ENCODE results near the gene CAPZA2. TPM values are rescaled to one million over a fixed set of nuclear protein-coding genes. Genes with fewer than 3 reads are reported as not detected.

The CAPZA2 gene
- total and polyA plus RNA-seq, 2 experiments from 2014 or later: 49.1 to 106 TPM

DNA sequence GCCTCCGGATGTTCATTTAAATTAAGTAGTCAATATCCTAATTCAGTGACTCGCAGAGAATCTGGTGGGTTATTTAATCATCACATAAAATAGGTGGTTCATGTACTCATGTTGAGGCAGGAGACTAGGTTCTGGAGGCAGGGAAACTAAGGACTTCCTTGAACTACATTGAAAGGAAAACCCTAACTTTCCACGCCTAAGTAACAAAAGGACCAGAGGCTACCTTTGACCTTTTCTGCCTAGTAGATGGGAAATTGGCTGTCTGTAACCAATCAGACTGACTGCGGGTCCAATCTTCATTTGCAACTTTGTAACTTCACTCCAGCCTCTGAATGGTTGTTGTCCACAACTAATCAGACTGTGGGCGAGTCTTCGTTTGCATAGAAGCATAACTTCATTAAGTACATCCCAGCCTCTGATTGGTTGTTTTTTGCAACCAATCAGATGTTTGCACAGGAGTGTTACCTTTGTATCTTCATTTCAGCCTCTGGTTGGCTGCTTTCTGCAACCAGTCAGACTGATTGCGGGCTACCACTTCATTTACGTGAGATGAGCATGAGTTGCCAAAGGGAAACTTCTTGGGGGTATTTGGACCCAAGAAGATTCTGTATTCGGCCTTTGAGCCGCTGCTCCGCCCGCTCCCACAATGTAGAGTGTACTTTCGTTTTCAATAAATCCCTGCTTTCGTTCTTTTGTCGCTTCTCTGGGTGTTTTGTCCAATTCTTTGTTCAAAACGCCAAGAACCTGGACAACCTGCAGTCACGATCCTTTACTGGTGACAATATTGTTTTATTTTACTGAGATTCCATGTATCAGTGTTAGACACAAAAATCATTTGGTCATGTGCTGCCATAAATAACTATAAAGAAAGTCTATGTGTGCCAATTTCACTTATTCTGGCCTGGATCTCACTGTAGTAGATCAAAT is 89.2 kb downstream of the CAPZA2 start:
- Mint-ChIP-seq H3K27me3 (ENCODE audit: insufficient read depth, low read depth, poor library complexity) (peaks cover 6% of the 10 kb centered on the region), H3K27ac (no peak overlapping the region), H3K36me3 (ENCODE audit: low read depth) (peaks cover 3% of the 10 kb centered on the region; the same call in 1 of the 3 replicates), H3K4me1 (peaks cover 30% of the 10 kb centered on the region), H3K9me3 (no peaks in the 10 kb centered on the region), H3K4me3 (0 out of 3 replicates have a peak overlapping the region, but pooled peaks have one; percentile 16)
- no peaks in the 10 kb centered on the region for H3K36me3 ChIP-seq (ENCODE audit: insufficient read depth)
- H2AFZ ChIP-seq: no peak overlapping the region
- H3K27ac ChIP-seq (ENCODE audit: low read depth): no peak overlapping the region
- H3F3A ChIP-seq (replicated peaks; ENCODE audit: low read depth): no peaks in the 10 kb centered on the region
- H3K4me3 ChIP-seq: no peak overlapping the region; the same call in 1 of the 2 replicates
- DNase-seq (ENCODE audit: low spot score): no peak
- H3K4me1 ChIP-seq (ENCODE audit: insufficient read depth): peaks cover 29% of the 10 kb centered on the region
- peak overlapping the region; percentile 90 for H3K4me2 ChIP-seq
- no peaks in the 10 kb centered on the region for H4K20me1 ChIP-seq (replicated peaks; ENCODE audit: insufficient read depth)
- no peaks in the 10 kb centered on the region for H3K9me2 ChIP-seq (ENCODE audit: insufficient read depth)
- no peak for TF ChIP-seq ZNF114 (CRISPR knock-in tag; IDR thresholded peaks at IDR 0.05)
- no peaks in the 10 kb centered on the region for H3K27me3 ChIP-seq (ENCODE audit: insufficient read depth)
- no peak for ATAC-seq
- H3K79me2 ChIP-seq (replicated peaks; ENCODE audit: insufficient read depth): peaks cover 19% of the 10 kb centered on the region

DNA sequence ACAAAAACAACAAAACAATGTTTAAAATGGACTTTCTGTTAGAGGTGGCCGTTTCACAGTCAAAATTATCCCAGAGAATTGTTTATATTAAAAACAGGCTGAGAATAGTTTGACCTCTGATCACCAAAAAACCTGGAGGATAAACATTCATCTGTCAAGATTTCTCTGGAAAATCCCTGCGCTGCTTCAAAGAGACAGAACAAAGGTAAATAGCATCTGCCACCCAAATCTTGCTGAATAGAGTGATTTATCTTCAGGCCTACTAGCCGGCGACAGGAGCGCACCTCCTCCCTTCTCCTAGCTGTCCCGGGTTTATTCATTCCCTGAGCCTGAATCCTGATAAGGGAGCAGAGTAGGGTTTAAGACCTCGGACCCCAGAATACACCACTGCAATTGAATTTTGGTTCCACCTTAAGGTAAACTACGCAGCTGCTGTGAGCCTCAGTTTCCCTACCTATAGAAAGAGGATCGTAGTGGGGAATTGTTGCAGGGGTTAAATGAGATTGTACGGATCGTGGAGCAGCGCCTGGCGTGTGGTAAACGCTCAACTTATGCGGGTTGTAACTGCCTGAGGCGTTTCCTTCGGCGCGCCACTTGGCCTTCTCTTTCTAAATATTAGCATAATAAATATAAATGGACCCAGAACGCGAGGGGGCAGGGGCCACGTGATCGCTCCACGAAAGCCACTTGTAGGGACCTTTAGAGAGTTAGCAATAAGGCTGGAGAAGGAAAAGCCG is 90.4 kb downstream of the CAPZA2 start:
- Histone ChIP-seq H3K4me3 (peak overlapping the region; percentile 63), H3K27me3 (ENCODE audit: insufficient read depth) (no peaks in the 10 kb centered on the region), H3K79me2 (replicated peaks; ENCODE audit: insufficient read depth) (peaks cover 31% of the 10 kb centered on the region), H4K20me1 (replicated peaks; ENCODE audit: insufficient read depth) (no peaks in the 10 kb centered on the region), H2AFZ (peak overlapping the region; percentile 97), H3K36me3 (ENCODE audit: insufficient read depth) (no peaks in the 10 kb centered on the region), H3F3A (replicated peaks; ENCODE audit: low read depth) (no peaks in the 10 kb centered on the region), H3K4me2 (peak overlapping the region; percentile 90), H3K4me1 (ENCODE audit: insufficient read depth) (peaks cover 36% of the 10 kb centered on the region), H3K27ac (ENCODE audit: low read depth) (peak overlapping the region; percentile 85; the same call in 1 of the 2 replicates), H3K9me2 (ENCODE audit: insufficient read depth) (no peaks in the 10 kb centered on the region)
- peak; percentile 52 for ATAC-seq
- Mint-ChIP-seq H3K27ac (peak overlapping the region; percentile 89; the same call in 1 of the 2 replicates), H3K27me3 (ENCODE audit: insufficient read depth, low read depth, poor library complexity) (peaks cover 6% of the 10 kb centered on the region), H3K4me1 (peaks cover 32% of the 10 kb centered on the region), H3K4me3 (peak overlapping the region; percentile 84), H3K36me3 (ENCODE audit: low read depth) (peaks cover 3% of the 10 kb centered on the region; the same call in 1 of the 3 replicates), H3K9me3 (no peaks in the 10 kb centered on the region)
- peak; percentile 69 for DNase-seq (ENCODE audit: low spot score)
- TF ChIP-seq REST (IDR thresholded peaks at IDR 0.05; ENCODE audit: unreplicated experiment): no peak
- TF ChIP-seq NANOG (IDR thresholded peaks at IDR 0.05; ENCODE audit: borderline replicate concordance): no peak
- TF ChIP-seq, protein P1, sequence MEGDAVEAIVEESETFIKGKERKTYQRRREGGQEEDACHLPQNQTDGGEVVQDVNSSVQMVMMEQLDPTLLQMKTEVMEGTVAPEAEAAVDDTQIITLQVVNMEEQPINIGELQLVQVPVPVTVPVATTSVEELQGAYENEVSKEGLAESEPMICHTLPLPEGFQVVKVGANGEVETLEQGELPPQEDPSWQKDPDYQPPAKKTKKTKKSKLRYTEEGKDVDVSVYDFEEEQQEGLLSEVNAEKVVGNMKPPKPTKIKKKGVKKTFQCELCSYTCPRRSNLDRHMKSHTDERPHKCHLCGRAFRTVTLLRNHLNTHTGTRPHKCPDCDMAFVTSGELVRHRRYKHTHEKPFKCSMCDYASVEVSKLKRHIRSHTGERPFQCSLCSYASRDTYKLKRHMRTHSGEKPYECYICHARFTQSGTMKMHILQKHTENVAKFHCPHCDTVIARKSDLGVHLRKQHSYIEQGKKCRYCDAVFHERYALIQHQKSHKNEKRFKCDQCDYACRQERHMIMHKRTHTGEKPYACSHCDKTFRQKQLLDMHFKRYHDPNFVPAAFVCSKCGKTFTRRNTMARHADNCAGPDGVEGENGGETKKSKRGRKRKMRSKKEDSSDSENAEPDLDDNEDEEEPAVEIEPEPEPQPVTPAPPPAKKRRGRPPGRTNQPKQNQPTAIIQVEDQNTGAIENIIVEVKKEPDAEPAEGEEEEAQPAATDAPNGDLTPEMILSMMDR (conservative IDR thresholded peaks at IDR 0.05; ENCODE audit: low read depth in 2 of 2): no peak
- no peak for TF ChIP-seq ZNF331 (CRISPR knock-in tag; IDR thresholded peaks at IDR 0.05; ENCODE audit: low read depth)
- no peak for TF ChIP-seq JUNB (IDR thresholded peaks at IDR 0.05; ENCODE audit: unreplicated experiment)
- TF ChIP-seq STAT1 (IDR thresholded peaks at IDR 0.05; ENCODE audit: unreplicated experiment): no peak
- no peak for TF ChIP-seq POLR2AphosphoS5 (IDR thresholded peaks at IDR 0.05; ENCODE audit: low read depth)

All from GM23338 (cell line).